Astrocyte (in vitro differentiated cells and primary cell): ENCODE results near the gene IRS1. TPM values are rescaled to one million over a fixed set of nuclear protein-coding genes. Genes with fewer than 3 reads are reported as not detected.
A peak's percentile ranks its signal among the peaks of the same experiment; 100 is the strongest.

ENCODE experiments used
- DNase-seq: peaks from one replicate; pipeline ENCODE4 v3.0.0-alpha.2; 2010; ENCODE audit warnings: low read depth
- FAIRE-seq: peaks from 2 replicates; lab custom pipeline; 2011; peaks lifted over from hg19 to GRCh38; lab: Jason Lieb, UNC
- H2AFZ ChIP-seq: 2 replicates; pipeline ENCODE4 v1.6.0; 2012; ENCODE audit warnings: low read depth, low read length, inconsistent platforms
- H3K27ac ChIP-seq: 2 replicates; pipeline ENCODE4 v1.5.1; 2011; ENCODE audit warnings: low read depth, low read length, inconsistent platforms
- H3K27me3 ChIP-seq: 2 replicates; pipeline ENCODE4 v1.6.0; 2011; ENCODE audit warnings: low read length, inconsistent platforms; ENCODE audit not compliant: insufficient read depth
- H3K36me3 ChIP-seq: 2 replicates; pipeline ENCODE4 v1.5.1; 2011; ENCODE audit warnings: low read length, inconsistent platforms; ENCODE audit not compliant: insufficient read depth
- H3K4me1 ChIP-seq: 2 replicates; pipeline ENCODE4 v1.5.1; 2011; ENCODE audit warnings: low read length, inconsistent platforms; ENCODE audit not compliant: insufficient read depth
- H3K4me2 ChIP-seq: 2 replicates; pipeline ENCODE4 v1.6.0; 2012; ENCODE audit warnings: low read length, inconsistent platforms
- H3K4me3 ChIP-seq: 2 replicates; pipeline ENCODE4 v1.5.1; 2011; ENCODE audit warnings: low read depth, mild to moderate bottlenecking, low read length, inconsistent platforms; ENCODE audit not compliant: insufficient read depth
- H3K79me2 ChIP-seq: 2 replicates; pipeline ENCODE4 v1.6.0; 2012; ENCODE audit warnings: mild to moderate bottlenecking, low read length, inconsistent platforms; ENCODE audit not compliant: insufficient read depth
- H3K9ac ChIP-seq: 2 replicates; pipeline ENCODE4 v1.6.0; 2012; ENCODE audit warnings: mild to moderate bottlenecking, low read length, inconsistent platforms
- H3K9me3 ChIP-seq: 2 replicates; pipeline ENCODE4 v1.5.1; 2012; ENCODE audit warnings: low read depth, mild to moderate bottlenecking, low read length, inconsistent platforms; ENCODE audit not compliant: insufficient read depth
- H4K20me1 ChIP-seq: 2 replicates; pipeline ENCODE4 v1.6.0; 2012; ENCODE audit warnings: low read length, inconsistent platforms; ENCODE audit not compliant: insufficient read depth
- H3K27ac Mint-ChIP-seq: one replicate; pipeline ENCODE4 v1.8.0; 2021; ENCODE audit warnings: mild to moderate bottlenecking, mixed read lengths; ENCODE audit not compliant: unreplicated experiment
- H3K27me3 Mint-ChIP-seq: one replicate; pipeline ENCODE4 v1.8.0; 2021; ENCODE audit warnings: low read depth, mixed read lengths; ENCODE audit not compliant: unreplicated experiment
- H3K36me3 Mint-ChIP-seq: one replicate; pipeline ENCODE4 v1.8.0; 2021; ENCODE audit warnings: low read depth, mixed read lengths; ENCODE audit not compliant: unreplicated experiment
- H3K4me1 Mint-ChIP-seq: one replicate; pipeline ENCODE4 v1.8.0; 2021; ENCODE audit warnings: low read depth, mixed read lengths; ENCODE audit not compliant: unreplicated experiment
- H3K4me3 Mint-ChIP-seq: one replicate; pipeline ENCODE4 v1.8.0; 2021; ENCODE audit warnings: mild to moderate bottlenecking, moderate library complexity, mixed read lengths; ENCODE audit not compliant: unreplicated experiment
- H3K9me3 Mint-ChIP-seq: one replicate; pipeline ENCODE4 v1.8.0; 2021; ENCODE audit warnings: mild to moderate bottlenecking, mixed read lengths; ENCODE audit not compliant: unreplicated experiment
- EZH2 ChIP-seq: IDR thresholded peaks from 2 replicates; pipeline ENCODE4 v1.6.1; 2012; ENCODE audit warnings: mild to moderate bottlenecking, low read length, inconsistent platforms; ENCODE audit not compliant: insufficient read depth
- total RNA-seq: library from RNA; stranded (reverse); gene quantifications from 2 replicates; pipeline ENCODE4 v1.2.1, GENCODE V29; 2021
- TF ChIP-seq, protein P1 (sequence below): IDR thresholded peaks from 2 replicates; pipeline ENCODE4 v1.5.1; 2011; ENCODE audit warnings: low read depth, mild to moderate bottlenecking, inconsistent platforms, low read length, moderate library complexity; ENCODE audit not compliant: insufficient read depth

The IRS1 gene
- total RNA-seq, 1 donor from 2014 or later, result 45.0 TPM

DNA sequence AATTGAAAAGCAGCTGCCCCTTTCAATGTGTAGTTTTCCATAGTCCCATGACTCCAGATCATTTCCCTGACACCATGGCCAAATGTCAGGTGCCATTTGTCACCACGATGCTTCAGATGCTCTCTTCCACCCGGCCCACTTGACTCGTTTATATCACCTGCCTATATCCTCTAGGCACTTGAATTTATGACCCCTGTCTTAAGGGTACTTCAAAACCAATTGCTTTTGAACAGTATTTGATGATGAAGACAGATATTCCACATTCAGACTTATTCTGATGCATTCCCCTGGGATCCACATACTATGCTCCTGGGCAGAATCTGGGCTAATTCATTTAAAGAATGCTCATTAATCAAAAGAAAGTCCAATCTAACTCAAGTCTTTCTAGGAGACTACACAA lies 19.3 kb upstream of the IRS1 start:
- DNase-seq (no peak), FAIRE-seq (no peak)
- Mint-ChIP-seq H3K27me3 (no peaks in the 10 kb centered on the region), H3K27ac (no peak overlapping the region), H3K9me3 (no peaks in the 10 kb centered on the region), H3K36me3 (no peaks in the 10 kb centered on the region), H3K4me1 (no peaks in the 10 kb centered on the region), H3K4me3 (no peak overlapping the region)
- H4K20me1 ChIP-seq, result no peaks in the 10 kb centered on the region
- no peak overlapping the region for H3K4me3 ChIP-seq
- no peak overlapping the region for H3K9ac ChIP-seq
- no peaks in the 10 kb centered on the region for H3K27me3 ChIP-seq
- no peaks in the 10 kb centered on the region for H3K79me2 ChIP-seq
- H3K9me3 ChIP-seq, result no peaks in the 10 kb centered on the region
- no peaks in the 10 kb centered on the region for H3K4me1 ChIP-seq
- TF ChIP-seq, protein P1, sequence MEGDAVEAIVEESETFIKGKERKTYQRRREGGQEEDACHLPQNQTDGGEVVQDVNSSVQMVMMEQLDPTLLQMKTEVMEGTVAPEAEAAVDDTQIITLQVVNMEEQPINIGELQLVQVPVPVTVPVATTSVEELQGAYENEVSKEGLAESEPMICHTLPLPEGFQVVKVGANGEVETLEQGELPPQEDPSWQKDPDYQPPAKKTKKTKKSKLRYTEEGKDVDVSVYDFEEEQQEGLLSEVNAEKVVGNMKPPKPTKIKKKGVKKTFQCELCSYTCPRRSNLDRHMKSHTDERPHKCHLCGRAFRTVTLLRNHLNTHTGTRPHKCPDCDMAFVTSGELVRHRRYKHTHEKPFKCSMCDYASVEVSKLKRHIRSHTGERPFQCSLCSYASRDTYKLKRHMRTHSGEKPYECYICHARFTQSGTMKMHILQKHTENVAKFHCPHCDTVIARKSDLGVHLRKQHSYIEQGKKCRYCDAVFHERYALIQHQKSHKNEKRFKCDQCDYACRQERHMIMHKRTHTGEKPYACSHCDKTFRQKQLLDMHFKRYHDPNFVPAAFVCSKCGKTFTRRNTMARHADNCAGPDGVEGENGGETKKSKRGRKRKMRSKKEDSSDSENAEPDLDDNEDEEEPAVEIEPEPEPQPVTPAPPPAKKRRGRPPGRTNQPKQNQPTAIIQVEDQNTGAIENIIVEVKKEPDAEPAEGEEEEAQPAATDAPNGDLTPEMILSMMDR, result no peak
- no peak for TF ChIP-seq EZH2
- no peak overlapping the region for H3K4me2 ChIP-seq
- no peak overlapping the region for H3K27ac ChIP-seq
- H3K36me3 ChIP-seq, result no peaks in the 10 kb centered on the region
- H2AFZ ChIP-seq, result no peak overlapping the region

DNA sequence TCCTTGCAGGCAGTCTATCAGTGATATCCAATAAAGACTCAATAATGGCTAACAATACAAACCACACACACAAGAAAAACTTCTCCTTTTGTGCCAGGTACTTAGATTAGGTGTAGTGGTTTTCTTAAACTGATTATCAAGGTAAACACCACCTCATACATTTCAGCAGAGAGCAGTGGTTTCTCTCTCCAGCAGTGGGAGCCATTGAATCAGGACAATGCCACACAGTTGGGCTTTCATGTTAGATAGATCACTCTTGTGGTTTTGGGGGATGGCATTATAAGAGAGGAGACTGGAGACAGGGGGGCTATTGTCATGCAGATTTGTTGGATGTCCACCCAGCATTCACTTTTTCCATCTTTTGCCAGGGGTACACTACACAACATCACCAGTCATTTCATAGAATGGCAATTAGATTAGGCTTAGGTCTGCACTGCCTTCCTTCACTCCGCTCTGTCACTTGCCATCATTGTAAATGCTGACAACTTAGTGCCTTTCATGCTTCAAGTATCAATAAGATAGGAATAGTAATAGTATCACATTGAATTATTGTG lies 13.6 kb upstream of the IRS1 start:
- Histone ChIP-seq H3K27ac (no peak overlapping the region), H3K79me2 (no peaks in the 10 kb centered on the region), H3K4me3 (no peak overlapping the region), H3K27me3 (no peaks in the 10 kb centered on the region), H3K36me3 (no peaks in the 10 kb centered on the region), H2AFZ (no peak overlapping the region), H3K9ac (no peak overlapping the region), H4K20me1 (no peaks in the 10 kb centered on the region), H3K4me1 (no peaks in the 10 kb centered on the region), H3K9me3 (no peaks in the 10 kb centered on the region), H3K4me2 (no peak overlapping the region)
- no peak for TF ChIP-seq EZH2
- TF ChIP-seq, protein P1, result peak; percentile 51
- peaks cover 3% of the 10 kb centered on the region for H3K27me3 Mint-ChIP-seq
- H3K36me3 Mint-ChIP-seq, result no peaks in the 10 kb centered on the region
- no peaks in the 10 kb centered on the region for H3K4me1 Mint-ChIP-seq
- H3K4me3 Mint-ChIP-seq, result no peak overlapping the region
- H3K27ac Mint-ChIP-seq, result no peak overlapping the region
- FAIRE-seq (no peak), DNase-seq (no peak)
- no peaks in the 10 kb centered on the region for H3K9me3 Mint-ChIP-seq

DNA sequence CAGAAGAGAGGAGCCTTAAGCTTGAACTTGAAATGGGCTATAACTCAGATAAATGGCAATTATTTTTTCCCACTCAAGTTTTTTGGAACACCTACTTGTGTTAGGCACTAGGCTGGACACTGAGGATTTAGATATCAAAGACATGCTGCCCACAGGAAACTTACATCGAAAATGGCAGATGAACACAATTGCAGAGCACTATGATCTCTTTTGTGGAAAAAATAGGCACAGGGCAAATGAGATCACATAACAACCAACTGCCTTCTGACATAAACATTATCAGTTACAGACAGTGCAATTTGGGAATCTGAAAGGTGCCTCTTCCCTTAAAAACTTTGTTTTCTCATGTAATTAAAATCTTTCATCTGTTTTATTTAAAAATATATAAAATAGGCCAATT lies 3.8 kb upstream of the IRS1 start:
- Histone ChIP-seq H3K9me3 (no peaks in the 10 kb centered on the region), H3K36me3 (no peaks in the 10 kb centered on the region), H3K27me3 (peaks cover 3% of the 10 kb centered on the region), H3K9ac (no peak overlapping the region), H3K4me2 (no peak overlapping the region), H3K4me1 (peaks cover 16% of the 10 kb centered on the region), H4K20me1 (peaks cover 1% of the 10 kb centered on the region), H3K79me2 (peaks cover 12% of the 10 kb centered on the region), H3K4me3 (no peak overlapping the region), H2AFZ (no peak overlapping the region), H3K27ac (no peak overlapping the region)
- DNase-seq (no peak), FAIRE-seq (no peak)
- Mint-ChIP-seq H3K27ac (no peak overlapping the region), H3K4me3 (no peak overlapping the region), H3K4me1 (peaks cover 6% of the 10 kb centered on the region), H3K36me3 (no peaks in the 10 kb centered on the region), H3K27me3 (no peaks in the 10 kb centered on the region), H3K9me3 (peaks cover 2% of the 10 kb centered on the region)
- TF ChIP-seq, protein P1, result no peak
- no peak for TF ChIP-seq EZH2
